Transverse colon (tissue), 4 donors: ENCODE measurements around the gene TMEM266.

Experiments used
- EP300 ChIP-seq: sonication (generic); formaldehyde crosslinking; IDR thresholded peaks from one replicate; pipeline ENCODE4 v1.6.1; 2017; ENCODE audit warnings: antibody characterized with exemption, low read depth
- POLR2A ChIP-seq: fragments of 450-650 bp; IDR thresholded peaks from one replicate; pipeline ENCODE4 v1.6.1; 2016; ENCODE audit warnings: antibody characterized with exemption, mild to moderate bottlenecking, moderate library complexity
- POLR2AphosphoS5 ChIP-seq, 3 donors: sonication (generic); formaldehyde crosslinking; IDR thresholded peaks; one replicate each; pipeline ENCODE4 v1.6.1; 2016; ENCODE audit warnings: antibody characterized with exemption in 3 of 3
- TF ChIP-seq, protein P1 (sequence below), 5 experiments: fragments of 200-600 bp in 3 of 5; fragments of 450-650 bp in 2 of 5; sonication (generic) in 3 of 5; IDR thresholded peaks; 1 replicate in 2 of 5; 2 replicates in 3 of 5; pipeline ENCODE4 v1.5.1; 2016 to 2017; ENCODE audit warnings: antibody characterized with exemption in 5 of 5, inconsistent platforms in 3 of 5, mild to moderate bottlenecking in 2 of 5, moderate library complexity in 1 of 5

GRCh38 chr15:76155731-76156130 lies 95.9 kb downstream of the TMEM266 start:
- TF ChIP-seq POLR2A: no peak
- TF ChIP-seq, protein P1, sequence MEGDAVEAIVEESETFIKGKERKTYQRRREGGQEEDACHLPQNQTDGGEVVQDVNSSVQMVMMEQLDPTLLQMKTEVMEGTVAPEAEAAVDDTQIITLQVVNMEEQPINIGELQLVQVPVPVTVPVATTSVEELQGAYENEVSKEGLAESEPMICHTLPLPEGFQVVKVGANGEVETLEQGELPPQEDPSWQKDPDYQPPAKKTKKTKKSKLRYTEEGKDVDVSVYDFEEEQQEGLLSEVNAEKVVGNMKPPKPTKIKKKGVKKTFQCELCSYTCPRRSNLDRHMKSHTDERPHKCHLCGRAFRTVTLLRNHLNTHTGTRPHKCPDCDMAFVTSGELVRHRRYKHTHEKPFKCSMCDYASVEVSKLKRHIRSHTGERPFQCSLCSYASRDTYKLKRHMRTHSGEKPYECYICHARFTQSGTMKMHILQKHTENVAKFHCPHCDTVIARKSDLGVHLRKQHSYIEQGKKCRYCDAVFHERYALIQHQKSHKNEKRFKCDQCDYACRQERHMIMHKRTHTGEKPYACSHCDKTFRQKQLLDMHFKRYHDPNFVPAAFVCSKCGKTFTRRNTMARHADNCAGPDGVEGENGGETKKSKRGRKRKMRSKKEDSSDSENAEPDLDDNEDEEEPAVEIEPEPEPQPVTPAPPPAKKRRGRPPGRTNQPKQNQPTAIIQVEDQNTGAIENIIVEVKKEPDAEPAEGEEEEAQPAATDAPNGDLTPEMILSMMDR (IDR thresholded peaks at IDR 0.05): no peak
- no peak for TF ChIP-seq POLR2AphosphoS5 (IDR thresholded peaks at IDR 0.05)
- TF ChIP-seq EP300: no peak
